ENCODE measurements around the gene ABHD2. TPM values are rescaled to one million over a fixed set of nuclear protein-coding genes. Genes with fewer than 3 reads are reported as not detected.

Gene ABHD2
- total and polyA plus RNA-seq, 11 donors, result 8.6 to 243 (median 116) TPM

- intact Hi-C loops (cut with DNase I), result loop anchor here in 1 of 10 donors (10.0 kb wide), 1 partner anchor 46 kb away; no protein-coding TSS in a partner anchor
- Histone ChIP-seq H3K27ac (peak overlapping the region in 10 of 12 donors; percentile 39 to 97 (median 88)), H3K4me1 (peaks cover 3 to 85% (median 52%) of the 10 kb centered on the region in 12 donors), H3K4me3 (no peak overlapping the region), H3K36me3 (peaks cover 0 to 19% (median 7%) of the 10 kb centered on the region in 9 donors), H3K9me3 (no peaks in the 10 kb centered on the region), H3K27me3 (no peaks in the 10 kb centered on the region)
- no peak for TF ChIP-seq POLR2A (IDR thresholded peaks at IDR 0.05)
- TF ChIP-seq, protein P1, sequence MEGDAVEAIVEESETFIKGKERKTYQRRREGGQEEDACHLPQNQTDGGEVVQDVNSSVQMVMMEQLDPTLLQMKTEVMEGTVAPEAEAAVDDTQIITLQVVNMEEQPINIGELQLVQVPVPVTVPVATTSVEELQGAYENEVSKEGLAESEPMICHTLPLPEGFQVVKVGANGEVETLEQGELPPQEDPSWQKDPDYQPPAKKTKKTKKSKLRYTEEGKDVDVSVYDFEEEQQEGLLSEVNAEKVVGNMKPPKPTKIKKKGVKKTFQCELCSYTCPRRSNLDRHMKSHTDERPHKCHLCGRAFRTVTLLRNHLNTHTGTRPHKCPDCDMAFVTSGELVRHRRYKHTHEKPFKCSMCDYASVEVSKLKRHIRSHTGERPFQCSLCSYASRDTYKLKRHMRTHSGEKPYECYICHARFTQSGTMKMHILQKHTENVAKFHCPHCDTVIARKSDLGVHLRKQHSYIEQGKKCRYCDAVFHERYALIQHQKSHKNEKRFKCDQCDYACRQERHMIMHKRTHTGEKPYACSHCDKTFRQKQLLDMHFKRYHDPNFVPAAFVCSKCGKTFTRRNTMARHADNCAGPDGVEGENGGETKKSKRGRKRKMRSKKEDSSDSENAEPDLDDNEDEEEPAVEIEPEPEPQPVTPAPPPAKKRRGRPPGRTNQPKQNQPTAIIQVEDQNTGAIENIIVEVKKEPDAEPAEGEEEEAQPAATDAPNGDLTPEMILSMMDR (IDR thresholded peaks at IDR 0.05), result no peak
- 59 to 73% (median 65%) methylated on average over 4 of the region's 4 CpGs for WGBS, 4 donors
- ATAC-seq, result no peak
- DNase-seq, result no peak
Observed at GRCh38 chr15:89109238-89109637, 21.0 kb downstream of the ABHD2 start.

GRCh38 chr15:89110060-89110459 lies 21.8 kb downstream of the ABHD2 start:
- intact Hi-C loops (cut with DNase I), result no loop called here
- TF ChIP-seq, protein P1 (IDR thresholded peaks at IDR 0.05), result no peak
- no peak for TF ChIP-seq POLR2A (IDR thresholded peaks at IDR 0.05)
- Histone ChIP-seq H3K4me1 (peaks cover 3 to 84% (median 53%) of the 10 kb centered on the region in 12 donors), H3K27ac (peak overlapping the region in 6 of 12 donors; percentile 69 to 97 (median 88)), H3K27me3 (no peaks in the 10 kb centered on the region), H3K36me3 (peaks cover 0 to 24% (median 7%) of the 10 kb centered on the region in 9 donors), H3K9me3 (no peaks in the 10 kb centered on the region), H3K4me3 (no peak overlapping the region)
- ATAC-seq, result no peak
- 93 to 97% (median 96%) methylated on average over 8 of the region's 8 CpGs for WGBS, 4 donors
- DNase-seq, result no peak

DNA sequence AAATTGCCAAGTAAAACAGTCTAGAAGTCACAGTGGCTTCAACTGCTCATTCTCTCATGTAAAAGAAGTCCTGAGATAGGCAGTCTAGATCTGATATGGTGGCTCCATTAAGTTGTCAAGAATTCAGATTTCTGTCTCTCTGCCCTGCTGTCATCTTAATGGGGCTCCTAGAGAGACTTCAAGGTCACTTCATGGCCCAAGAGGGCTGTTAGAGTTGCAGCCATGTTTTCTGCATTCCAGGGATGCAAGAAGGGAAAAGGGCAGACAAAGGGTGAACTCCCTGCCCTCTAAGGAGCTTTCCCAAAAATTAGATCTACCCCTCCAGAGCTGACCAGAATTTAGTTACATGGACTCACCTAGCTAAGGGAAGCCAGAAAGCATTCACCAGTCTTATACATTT lies 23.1 kb downstream of the ABHD2 start:
- intact Hi-C loops (cut with DNase I), result no loop called here
- peaks cover 3 to 86% (median 59%) of the 10 kb centered on the region in 12 donors for H3K4me1 ChIP-seq
- H3K4me3 ChIP-seq, result no peak overlapping the region
- DNase-seq, result no peak
- H3K27ac ChIP-seq, result peak overlapping the region in 11 of 12 donors; percentile 45 to 97 (median 80)
- ATAC-seq, result no peak
- H3K9me3 ChIP-seq, result no peaks in the 10 kb centered on the region
- H3K27me3 ChIP-seq, result no peaks in the 10 kb centered on the region
- peaks cover 0 to 29% (median 12%) of the 10 kb centered on the region in 9 donors for H3K36me3 ChIP-seq
- TF ChIP-seq, protein P1 (IDR thresholded peaks at IDR 0.05), result no peak
- TF ChIP-seq POLR2A (IDR thresholded peaks at IDR 0.05), result no peak

DNA sequence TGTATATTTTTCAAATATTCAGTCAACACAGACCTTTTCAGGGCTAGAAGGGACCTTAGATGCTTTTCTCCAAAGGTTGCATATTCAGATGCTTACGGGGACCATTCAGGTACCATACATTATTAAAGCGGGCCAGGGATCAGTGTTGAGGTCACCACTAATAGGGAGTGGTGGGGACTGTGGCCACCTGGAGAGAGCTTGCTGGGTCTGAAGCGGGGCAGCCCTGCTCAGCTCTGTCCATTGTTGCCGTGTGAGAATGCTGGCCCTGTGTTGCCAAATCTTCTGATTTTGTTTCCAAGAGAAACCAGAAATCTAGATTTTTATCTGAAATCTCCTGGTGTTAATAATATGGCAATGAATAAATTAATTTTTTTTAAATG lies 23.7 kb downstream of the ABHD2 start:
- WGBS, 4 donors, result 60 to 82% (median 78%) methylated on average over 4 of the region's 4 CpGs
- DNase-seq (no peak), ATAC-seq (peak in 2 of 4 donors; percentile 13 to 23)
- peak overlapping the region; percentile 45 to 97 (median 79) for H3K27ac ChIP-seq
- no peak for TF ChIP-seq POLR2A (IDR thresholded peaks at IDR 0.05)
- TF ChIP-seq, protein P1 (IDR thresholded peaks at IDR 0.05), result no peak
- H3K9me3 ChIP-seq, result no peaks in the 10 kb centered on the region
- no peak overlapping the region for H3K4me3 ChIP-seq
- H3K36me3 ChIP-seq, result peaks cover 0 to 35% (median 18%) of the 10 kb centered on the region in 9 donors
- no peaks in the 10 kb centered on the region for H3K27me3 ChIP-seq
- H3K4me1 ChIP-seq, result peaks cover 3 to 87% (median 59%) of the 10 kb centered on the region in 12 donors
- intact Hi-C loops (cut with DNase I), result no loop called here

Measured in heart left ventricle (tissue), 16 donors.